Mucosa of rectum (tissue), 2 donors: ENCODE results near the gene EXD2.
A peak's percentile ranks its signal among the peaks of the same experiment; 100 is the strongest.

Source experiments
- H3K27ac ChIP-seq, 2 donors: one replicate each; pipeline ENCODE4 v1.7.0; 2013; ENCODE audit warnings: inconsistent platforms in 2 of 2, low read depth in 2 of 2, low read length in 2 of 2
- H3K27me3 ChIP-seq, 2 donors: one replicate each; pipeline ENCODE4 v1.7.0; 2013; ENCODE audit warnings: low read length in 2 of 2; ENCODE audit not compliant: control insufficient read depth in 2 of 2, insufficient read depth in 2 of 2
- H3K36me3 ChIP-seq, 2 donors: one replicate each; pipeline ENCODE4 v1.7.0; 2013; ENCODE audit warnings: low read length in 2 of 2; ENCODE audit not compliant: control insufficient read depth in 2 of 2, insufficient read depth in 2 of 2
- H3K4me1 ChIP-seq, 2 donors: one replicate each; pipeline ENCODE4 v1.7.0; 2013; ENCODE audit warnings: low read length in 2 of 2, mild to moderate bottlenecking in 1 of 2; ENCODE audit not compliant: control insufficient read depth in 2 of 2, insufficient read depth in 2 of 2
- H3K4me3 ChIP-seq, 2 donors: one replicate each; pipeline ENCODE4 v1.7.0; 2013; ENCODE audit warnings: low read length in 2 of 2
- H3K9ac ChIP-seq, 2 donors: one replicate each; pipeline ENCODE4 v1.7.0; 2013; ENCODE audit warnings: low read length in 2 of 2, low read depth in 1 of 2, mild to moderate bottlenecking in 1 of 2
- H3K9me3 ChIP-seq, 2 donors: one replicate each; pipeline ENCODE4 v1.7.0; 2013; ENCODE audit warnings: low read length in 2 of 2; ENCODE audit not compliant: control insufficient read depth in 2 of 2
- donor health status: healthy.
- donor health status: Normal muscosa, but diverticular disease.

The EXD2 gene

GRCh38 chr14:69246331-69246730 is 55.0 kb downstream of the EXD2 start:
- peaks cover 0 to 2% of the 10 kb centered on the region in 2 donors for H3K4me1 ChIP-seq
- H3K4me3 ChIP-seq: no peak overlapping the region
- peaks cover 0 to 2% of the 10 kb centered on the region in 2 donors for H3K36me3 ChIP-seq
- no peaks in the 10 kb centered on the region for H3K27me3 ChIP-seq
- no peak overlapping the region for H3K9ac ChIP-seq
- no peaks in the 10 kb centered on the region for H3K9me3 ChIP-seq
- H3K27ac ChIP-seq: no peak overlapping the region

- no peak overlapping the region for H3K27ac ChIP-seq
- no peaks in the 10 kb centered on the region for H3K36me3 ChIP-seq
- H3K4me1 ChIP-seq: no peaks in the 10 kb centered on the region
- no peaks in the 10 kb centered on the region for H3K9me3 ChIP-seq
- no peak overlapping the region for H3K4me3 ChIP-seq
- no peaks in the 10 kb centered on the region for H3K27me3 ChIP-seq
- H3K9ac ChIP-seq: no peak overlapping the region
Observed at GRCh38 chr14:69247676-69248440, 56.6 kb downstream of the EXD2 start.

- H3K4me1 ChIP-seq: no peaks in the 10 kb centered on the region
- no peaks in the 10 kb centered on the region for H3K27me3 ChIP-seq
- H3K36me3 ChIP-seq: no peaks in the 10 kb centered on the region
- H3K9me3 ChIP-seq: no peaks in the 10 kb centered on the region
- H3K9ac ChIP-seq: no peak overlapping the region
- no peak overlapping the region for H3K4me3 ChIP-seq
- no peak overlapping the region for H3K27ac ChIP-seq
Observed at GRCh38 chr14:69249603-69250002, 58.3 kb downstream of the EXD2 start.

DNA sequence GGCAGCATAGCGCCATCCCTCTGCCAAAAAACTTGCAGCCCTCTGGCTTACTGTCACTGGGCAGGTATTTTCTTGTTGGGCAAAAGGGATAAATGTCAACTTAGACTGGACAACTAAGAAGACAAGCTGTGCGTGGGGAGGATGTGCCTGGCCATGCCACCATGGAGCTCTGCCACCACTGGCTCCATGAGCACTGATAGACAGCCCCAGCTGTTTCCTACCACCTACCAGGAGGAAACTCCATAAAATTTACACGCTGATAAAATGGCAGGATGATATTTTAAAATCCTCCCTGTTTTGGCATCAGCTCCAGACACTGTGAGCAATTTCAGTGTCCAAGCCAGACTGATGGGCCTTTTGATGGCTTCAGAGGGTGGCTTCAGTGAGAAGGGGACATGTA is 61.6 kb downstream of the EXD2 start:
- Histone ChIP-seq H3K27me3 (peaks cover 0 to 3% of the 10 kb centered on the region in 2 donors), H3K4me3 (no peak overlapping the region), H3K9ac (no peak overlapping the region), H3K4me1 (no peaks in the 10 kb centered on the region), H3K27ac (no peak overlapping the region), H3K36me3 (no peaks in the 10 kb centered on the region), H3K9me3 (no peaks in the 10 kb centered on the region)

DNA sequence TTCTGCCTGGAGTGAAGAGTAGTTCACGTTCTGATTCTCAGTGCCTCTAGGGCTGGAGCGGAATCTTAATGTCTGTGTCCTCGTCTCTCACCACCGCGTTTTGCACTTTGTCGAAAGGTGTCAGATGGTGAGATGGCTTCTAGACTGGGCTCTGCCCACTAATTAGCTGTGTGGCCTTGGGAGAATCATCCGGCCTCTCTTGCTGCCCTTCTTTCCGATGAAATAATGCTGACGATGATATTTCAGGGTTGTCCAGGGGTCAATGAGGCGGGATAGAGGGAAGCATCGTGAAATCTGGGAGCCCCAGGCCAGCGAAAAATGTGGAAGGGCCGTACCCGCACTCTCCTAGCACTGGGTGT is 67.8 kb downstream of the EXD2 start:
- H3K27ac ChIP-seq: no peak overlapping the region
- no peak overlapping the region for H3K9ac ChIP-seq
- peak overlapping the region in 1 of 2 donors; percentile 43 for H3K4me3 ChIP-seq
- H3K27me3 ChIP-seq: peaks cover 24 to 30% of the 10 kb centered on the region in 2 donors
- H3K4me1 ChIP-seq: peaks cover 9 to 14% of the 10 kb centered on the region in 2 donors
- no peaks in the 10 kb centered on the region for H3K9me3 ChIP-seq
- H3K36me3 ChIP-seq: no peaks in the 10 kb centered on the region

DNA sequence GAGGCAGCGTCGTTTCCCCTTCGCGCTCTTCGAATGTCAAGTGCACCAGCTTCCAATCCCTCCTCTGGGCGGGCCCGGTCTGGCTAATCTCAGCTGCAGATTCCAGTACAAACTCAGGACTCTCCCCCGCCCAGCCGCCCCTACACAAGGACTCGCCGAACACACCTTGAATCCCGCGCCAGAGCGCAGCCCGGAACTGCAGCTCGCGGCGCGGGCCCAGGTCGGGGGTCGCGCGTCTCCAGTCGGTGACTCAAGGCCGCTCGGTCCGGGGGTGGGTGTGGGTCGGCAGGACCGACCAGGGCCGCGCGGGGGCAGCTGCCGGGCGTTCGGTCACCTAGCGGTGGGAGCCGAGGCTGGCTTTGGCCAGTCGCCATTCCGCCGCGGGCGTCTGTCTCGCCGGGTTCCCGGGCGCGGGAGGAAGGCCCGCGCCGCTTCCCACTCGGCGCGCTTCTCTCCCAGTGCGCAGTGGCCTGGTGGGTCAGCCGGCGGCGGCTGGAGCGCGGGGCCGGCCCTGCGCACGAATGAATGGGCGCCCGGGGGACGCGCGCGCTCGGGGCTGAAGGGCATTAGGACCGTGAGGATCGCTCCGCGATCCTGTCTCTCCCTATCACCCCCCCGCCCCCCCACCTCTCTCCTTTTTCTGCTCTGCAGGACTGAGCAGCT is 68.4 kb downstream of the EXD2 start, which contains the start of gene GALNT16:
Gene GALNT16, plus strand, starts transcription at position 632 of the 663 bp plus-strand sequence. CDS start 133 bp downstream, outside the sequence.
- H3K4me1 ChIP-seq: peaks cover 9 to 14% of the 10 kb centered on the region in 2 donors
- H3K9me3 ChIP-seq: no peaks in the 10 kb centered on the region
- peaks cover 24 to 30% of the 10 kb centered on the region in 2 donors for H3K27me3 ChIP-seq
- no peaks in the 10 kb centered on the region for H3K36me3 ChIP-seq
- no peak within 1 kb of the TSS for H3K27ac ChIP-seq
- H3K9ac ChIP-seq: no peak within 1 kb of the TSS
- peak within 1 kb of the TSS; percentile 48 to 59 for H3K4me3 ChIP-seq

GRCh38 chr14:69260190-69260860 is 69.0 kb downstream of the EXD2 start:
- Histone ChIP-seq H3K4me1 (peaks cover 9 to 14% of the 10 kb centered on the region in 2 donors), H3K9ac (no peak overlapping the region), H3K36me3 (no peaks in the 10 kb centered on the region), H3K9me3 (no peaks in the 10 kb centered on the region), H3K4me3 (peak overlapping the region; percentile 23 to 31), H3K27ac (no peak overlapping the region), H3K27me3 (peaks cover 24 to 30% of the 10 kb centered on the region in 2 donors)

DNA sequence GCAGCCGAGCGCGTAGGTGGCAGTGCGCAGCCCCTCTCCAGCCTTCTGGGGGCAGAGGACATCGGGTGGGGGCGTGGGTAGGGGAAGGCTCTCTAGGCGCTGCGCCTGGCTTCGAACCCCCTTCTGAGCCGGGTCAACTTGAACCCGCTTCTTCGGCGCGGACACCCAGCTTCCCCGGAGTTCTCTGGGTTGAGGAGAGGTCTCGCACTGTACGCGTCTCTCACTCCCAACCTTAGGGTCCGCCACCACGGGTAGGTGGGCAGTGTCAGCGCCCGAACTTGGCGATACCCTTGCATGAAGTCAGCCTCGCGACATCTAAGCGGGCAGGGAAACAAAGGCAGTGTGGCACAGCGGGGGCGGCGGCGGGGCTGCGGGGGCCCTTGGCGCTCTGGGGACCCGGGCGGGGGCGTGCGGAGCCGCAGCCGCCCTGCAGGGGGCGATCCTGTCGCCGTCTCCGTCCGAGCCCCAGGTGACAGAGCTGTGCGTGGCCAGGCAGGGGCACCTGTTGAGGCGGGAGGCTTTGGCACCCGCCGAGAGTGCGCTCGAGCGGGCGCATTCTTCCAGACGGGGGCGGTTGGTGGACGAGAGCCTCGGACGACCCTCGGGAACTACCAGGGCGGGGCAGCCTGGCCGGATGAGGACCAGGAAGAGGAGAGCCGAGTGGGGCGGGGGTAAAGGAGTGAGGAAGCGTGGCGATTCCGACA is 69.7 kb downstream of the EXD2 start:
- no peaks in the 10 kb centered on the region for H3K36me3 ChIP-seq
- peaks cover 24 to 30% of the 10 kb centered on the region in 2 donors for H3K27me3 ChIP-seq
- peak overlapping the region; percentile 48 to 59 for H3K4me3 ChIP-seq
- H3K9ac ChIP-seq: peak overlapping the region in 1 of 2 donors; percentile 46
- H3K4me1 ChIP-seq: peaks cover 9 to 14% of the 10 kb centered on the region in 2 donors
- no peaks in the 10 kb centered on the region for H3K9me3 ChIP-seq
- no peak overlapping the region for H3K27ac ChIP-seq

- H3K9ac ChIP-seq: no peak overlapping the region
- H3K36me3 ChIP-seq: no peaks in the 10 kb centered on the region
- H3K4me1 ChIP-seq: peaks cover 9 to 14% of the 10 kb centered on the region in 2 donors
- no peaks in the 10 kb centered on the region for H3K9me3 ChIP-seq
- H3K27ac ChIP-seq: no peak overlapping the region
- peak overlapping the region; percentile 32 to 59 for H3K4me3 ChIP-seq
- H3K27me3 ChIP-seq: peaks cover 24 to 28% of the 10 kb centered on the region in 2 donors
Observed at GRCh38 chr14:69261761-69262331, 70.5 kb downstream of the EXD2 start.
